Mesenchymal stem cell (in vitro differentiated cells and primary cell): Measurements from ENCODE around the gene MOBP.

Experiments used
- DNase-seq: peaks from one replicate; pipeline ENCODE4 v3.0.0-alpha.2; 2013
- H2AFZ ChIP-seq: one replicate; pipeline ENCODE4 v1.6.1; 2013; ENCODE audit warnings: low read depth, mild to moderate bottlenecking, control low read depth, inconsistent platforms, low read length, moderate library complexity
- H2AK5ac ChIP-seq: 2 replicates; pipeline ENCODE4 v1.6.1; 2013; ENCODE audit warnings: low read length, moderate library complexity, mild to moderate bottlenecking, inconsistent platforms; ENCODE audit not compliant: severe bottlenecking
- H2BK120ac ChIP-seq: one replicate; pipeline ENCODE4 v1.6.1; 2013; ENCODE audit warnings: low read depth, mild to moderate bottlenecking, inconsistent platforms, low read length, moderate library complexity
- H2BK12ac ChIP-seq, 2 experiments: one replicate each; pipeline ENCODE4 v1.6.1; 2013; ENCODE audit warnings: inconsistent platforms in 2 of 2, low read length in 2 of 2, mild to moderate bottlenecking in 2 of 2, moderate library complexity in 2 of 2, control low read depth in 1 of 2
- H2BK15ac ChIP-seq: one replicate; pipeline ENCODE4 v1.6.1; 2013; ENCODE audit warnings: mild to moderate bottlenecking, low read depth, inconsistent platforms; ENCODE audit not compliant: poor library complexity, severe bottlenecking
- H2BK5ac ChIP-seq: 2 replicates; pipeline ENCODE4 v1.6.1; 2013; ENCODE audit warnings: low read depth, mild to moderate bottlenecking, low read length, control low read depth, inconsistent platforms; ENCODE audit not compliant: poor library complexity, severe bottlenecking
- H3K14ac ChIP-seq, 2 experiments: one replicate each; pipeline ENCODE4 v1.6.1; 2013; ENCODE audit warnings: inconsistent platforms in 2 of 2, low read length in 2 of 2, control low read depth in 1 of 2, mild to moderate bottlenecking in 1 of 2, moderate library complexity in 1 of 2
- H3K18ac ChIP-seq, 2 experiments: one replicate each; pipeline ENCODE4 v1.6.1; 2013; ENCODE audit warnings: inconsistent platforms in 2 of 2, low read length in 2 of 2, control low read depth in 1 of 2, low read depth in 1 of 2, mild to moderate bottlenecking in 1 of 2
- H3K23ac ChIP-seq, 2 experiments: one replicate each; pipeline ENCODE4 v1.6.1; 2013; ENCODE audit warnings: inconsistent platforms in 2 of 2, low read length in 2 of 2, mild to moderate bottlenecking in 2 of 2, moderate library complexity in 2 of 2, control low read depth in 1 of 2
- H3K27ac ChIP-seq: 2 replicates; pipeline ENCODE4 v1.5.1; 2013; ENCODE audit warnings: mild to moderate bottlenecking, moderate library complexity, low read length, control low read depth, inconsistent platforms; ENCODE audit not compliant: poor library complexity, severe bottlenecking
- H3K27me3 ChIP-seq, 2 experiments: 2 replicates each; pipeline versions ENCODE4 v1.6.1 to v1.7.0; 2013; ENCODE audit warnings: low read length in 2 of 2, mild to moderate bottlenecking in 2 of 2, moderate library complexity in 2 of 2, control low read depth in 1 of 2, inconsistent platforms in 1 of 2; ENCODE audit not compliant: control insufficient read depth in 1 of 2, insufficient read depth in 1 of 2
- H3K36me3 ChIP-seq, 2 experiments: 2 replicates each; pipeline versions ENCODE4 v1.6.1 to v1.7.0; 2013; ENCODE audit warnings: low read length in 2 of 2, control low read depth in 1 of 2, inconsistent platforms in 1 of 2, low read depth in 1 of 2, mild to moderate bottlenecking in 1 of 2; ENCODE audit not compliant: insufficient read depth in 2 of 2, control insufficient read depth in 1 of 2
- H3K4ac ChIP-seq, 2 experiments: one replicate each; pipeline ENCODE4 v1.6.1; 2013; ENCODE audit warnings: inconsistent platforms in 2 of 2, low read length in 2 of 2, mild to moderate bottlenecking in 2 of 2, moderate library complexity in 2 of 2, control low read depth in 1 of 2, low read depth in 1 of 2
- H3K4me1 ChIP-seq: 2 replicates; pipeline ENCODE4 v1.6.1; 2013; ENCODE audit warnings: low read depth, low read length, control low read depth; ENCODE audit not compliant: control insufficient read depth, insufficient read depth
- H3K4me2 ChIP-seq: 2 replicates; pipeline ENCODE4 v1.6.1; 2013; ENCODE audit warnings: low read length, mild to moderate bottlenecking, inconsistent platforms; ENCODE audit not compliant: poor library complexity, severe bottlenecking
- H3K4me3 ChIP-seq, 2 experiments: 2 replicates each; pipeline versions ENCODE4 v1.5.1 to v1.7.0; 2013; ENCODE audit warnings: low read length in 2 of 2, mild to moderate bottlenecking in 2 of 2, control low read depth in 1 of 2, low read depth in 1 of 2; ENCODE audit not compliant: insufficient read depth in 1 of 2
- H3K79me1 ChIP-seq: replicated peaks from 2 replicates; pipeline ENCODE4 v1.6.1; 2013; ENCODE audit warnings: mild to moderate bottlenecking, control low read depth, low read length, inconsistent platforms; ENCODE audit not compliant: poor library complexity, severe bottlenecking
- H3K9ac ChIP-seq: 2 replicates; pipeline ENCODE4 v1.7.0; 2013; ENCODE audit warnings: mild to moderate bottlenecking, low read length, moderate library complexity
- H3K9me3 ChIP-seq: 2 replicates; pipeline ENCODE4 v1.7.0; 2013; ENCODE audit warnings: mild to moderate bottlenecking, low read length; ENCODE audit not compliant: control insufficient read depth
- H4K8ac ChIP-seq: one replicate; pipeline ENCODE4 v1.6.1; 2013; ENCODE audit warnings: inconsistent platforms, mild to moderate bottlenecking, low read length, moderate library complexity
- H4K91ac ChIP-seq: one replicate; pipeline ENCODE4 v1.6.1; 2013; ENCODE audit warnings: mild to moderate bottlenecking, low read length, inconsistent platforms
- WGBS: methylation state at CpG from one replicate; pipeline ENCODE4 v1.1.7; 2013; ENCODE audit warnings: mixed read lengths; 5-methylcytosine and 5-hydroxymethylcytosine counted together

Gene MOBP

GRCh38 chr3:39429466-39429865 lies 38.0 kb upstream of the MOBP start:
- Histone ChIP-seq H3K79me1 (peaks cover 1% of the 10 kb centered on the region), H3K9ac (no peak overlapping the region), H2BK5ac (no peak overlapping the region), H2BK12ac (no peak overlapping the region), H3K4me3 (no peak overlapping the region), H3K18ac (no peak overlapping the region), H3K27ac (no peak overlapping the region), H2BK120ac (no peak overlapping the region), H2BK15ac (no peak overlapping the region), H4K91ac (no peak overlapping the region), H4K8ac (no peak overlapping the region), H2AK5ac (no peak overlapping the region), H2AFZ (no peak overlapping the region), H3K4me1 (peaks cover 20% of the 10 kb centered on the region), H3K36me3 (no peaks in the 10 kb centered on the region), H3K9me3 (no peaks in the 10 kb centered on the region), H3K27me3 (no peaks in the 10 kb centered on the region), H3K4me2 (no peak overlapping the region), H3K4ac (no peak overlapping the region), H3K23ac (no peak overlapping the region), H3K14ac (no peak overlapping the region)
- whole genome bisulfite sequencing, result 89% methylated on average over 11 of the region's 11 CpGs
- no peak for DNase-seq

GRCh38 chr3:39432342-39432741 lies 35.1 kb upstream of the MOBP start:
- no peak overlapping the region for H3K23ac ChIP-seq
- WGBS, result 83% methylated on average over 5 of the region's 5 CpGs
- H2BK5ac ChIP-seq, result no peak overlapping the region

GRCh38 chr3:39433642-39434041 lies 33.8 kb upstream of the MOBP start:
- H2BK5ac ChIP-seq, result no peak overlapping the region
- H3K14ac ChIP-seq, result no peak overlapping the region
- H3K9me3 ChIP-seq, result no peaks in the 10 kb centered on the region
- no peak overlapping the region for H3K23ac ChIP-seq
- peak overlapping the region; percentile 39 for H3K9ac ChIP-seq
- H3K4ac ChIP-seq, result no peak overlapping the region
- H3K36me3 ChIP-seq, result no peaks in the 10 kb centered on the region
- H3K18ac ChIP-seq, result no peak overlapping the region
- no peak overlapping the region for H2BK12ac ChIP-seq
- peak overlapping the region; percentile 99 for H4K8ac ChIP-seq
- H2BK15ac ChIP-seq, result no peak overlapping the region
- H3K4me1 ChIP-seq, result peaks cover 30% of the 10 kb centered on the region
- no peaks in the 10 kb centered on the region for H3K27me3 ChIP-seq
- 95% methylated on average over 3 of the region's 3 CpGs for WGBS
- peak; percentile 50 for DNase-seq
- H2AFZ ChIP-seq, result no peak overlapping the region
- H2AK5ac ChIP-seq, result peak overlapping the region; percentile 96
- peak overlapping the region; percentile 85 for H4K91ac ChIP-seq
- H3K79me1 ChIP-seq, result peaks cover 1% of the 10 kb centered on the region
- peak overlapping the region in 1 of 2 experiments; percentile 63 for H3K4me3 ChIP-seq
- no peak overlapping the region for H2BK120ac ChIP-seq
- no peak overlapping the region for H3K4me2 ChIP-seq
- H3K27ac ChIP-seq, result peak overlapping the region; percentile 65

More at GRCh38 chr3:39432342-39432741, 35.1 kb upstream of the MOBP start:
- Histone ChIP-seq H2BK12ac (no peak overlapping the region), H2AFZ (no peak overlapping the region), H3K4ac (no peak overlapping the region), H2AK5ac (no peak overlapping the region), H4K8ac (no peak overlapping the region), H3K18ac (no peak overlapping the region), H3K79me1 (peaks cover 1% of the 10 kb centered on the region), H3K27me3 (no peaks in the 10 kb centered on the region), H3K14ac (no peak overlapping the region), H2BK15ac (no peak overlapping the region), H3K4me1 (peaks cover 30% of the 10 kb centered on the region), H3K4me3 (no peak overlapping the region), H3K9ac (no peak overlapping the region), H3K27ac (no peak overlapping the region), H3K9me3 (no peaks in the 10 kb centered on the region), H3K4me2 (no peak overlapping the region), H3K36me3 (no peaks in the 10 kb centered on the region), H4K91ac (no peak overlapping the region), H2BK120ac (no peak overlapping the region)
- no peak for DNase-seq

DNA sequence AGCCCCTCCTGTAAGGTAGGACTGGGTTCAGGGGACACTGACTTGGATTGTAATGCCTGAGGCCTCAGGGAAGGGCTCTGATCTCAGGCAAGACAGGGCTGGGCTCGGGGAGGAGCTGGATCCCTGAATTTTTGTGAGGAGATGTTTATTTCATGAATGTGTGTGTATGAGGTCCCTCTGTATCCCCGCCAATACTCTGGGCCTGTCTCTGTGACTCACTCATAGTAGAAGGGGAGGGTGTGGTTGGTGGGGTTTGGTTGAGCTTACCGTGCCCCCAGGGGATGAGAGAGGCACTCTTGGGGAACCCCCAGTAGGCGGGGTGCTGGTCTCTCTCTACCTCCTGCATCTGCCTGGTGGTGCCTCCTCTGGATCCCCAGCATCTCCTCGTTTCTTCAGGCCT lies 32.9 kb upstream of the MOBP start:
- H3K4me3 ChIP-seq, result peak overlapping the region in 1 of 2 experiments; percentile 63
- no peak overlapping the region for H2AFZ ChIP-seq
- 44% methylated on average over 3 of the region's 5 CpGs for WGBS
- no peak overlapping the region for H2BK15ac ChIP-seq
- H2BK120ac ChIP-seq, result no peak overlapping the region
- DNase-seq, result no peak
- peak overlapping the region in 1 of 2 experiments; percentile 14 for H3K4ac ChIP-seq
- H3K9ac ChIP-seq, result peak overlapping the region; percentile 44
- peak overlapping the region in 1 of 2 experiments; percentile 38 for H3K18ac ChIP-seq
- H3K4me1 ChIP-seq, result peaks cover 22% of the 10 kb centered on the region
- no peak overlapping the region for H3K14ac ChIP-seq
- no peak overlapping the region for H2BK12ac ChIP-seq
- H3K23ac ChIP-seq, result no peak overlapping the region
- no peaks in the 10 kb centered on the region for H3K27me3 ChIP-seq
- H3K9me3 ChIP-seq, result no peaks in the 10 kb centered on the region
- H3K4me2 ChIP-seq, result no peak overlapping the region
- H3K27ac ChIP-seq, result peak overlapping the region; percentile 65
- H4K8ac ChIP-seq, result no peak overlapping the region
- H4K91ac ChIP-seq, result peak overlapping the region; percentile 78
- H2BK5ac ChIP-seq, result peak overlapping the region; percentile 54
- H3K79me1 ChIP-seq, result peaks cover 1% of the 10 kb centered on the region
- H2AK5ac ChIP-seq, result peak overlapping the region; percentile 96
- H3K36me3 ChIP-seq, result no peaks in the 10 kb centered on the region
